Measurements from ENCODE around the gene BRD1.

Gene BRD1

GRCh38 chr22:49827853-49828598 is at the start of gene BRD1:
BRD1 (minus strand) TSS chr22:49827873; CDS start chr22:49824317, 3,556 bp downstream.
- no peak for DNase-seq

GRCh38 chr22:49873228-49873940 is 45.7 kb upstream of the BRD1 start:
- DNase-seq, result no peak

- DNase-seq, result no peak
These were observed 44.7 kb upstream of the BRD1 start for GRCh38 chr22:49872347-49872746.

DNA sequence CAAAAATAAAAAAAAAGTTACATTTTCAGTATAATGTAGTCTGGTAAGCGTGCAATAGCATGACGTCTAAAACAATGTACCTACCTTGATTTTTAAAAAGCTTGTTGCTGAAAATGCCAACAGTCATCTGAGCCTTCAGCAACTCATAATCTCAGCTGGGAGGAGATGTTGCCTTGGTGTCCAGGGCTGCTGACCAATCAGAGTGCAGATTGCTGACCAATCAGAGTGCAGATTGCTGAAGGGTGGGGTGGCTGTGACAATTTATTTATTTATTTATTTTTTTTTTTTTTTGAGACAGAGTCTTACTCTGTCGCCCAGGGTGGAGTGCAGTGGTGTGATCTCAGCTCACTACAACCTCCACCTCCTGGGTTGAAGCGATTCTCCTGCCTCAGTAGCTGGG is 43.8 kb upstream of the BRD1 start:
- no peak for DNase-seq

- no peak for DNase-seq
These were observed 42.4 kb upstream of the BRD1 start for GRCh38 chr22:49869845-49870712.

- DNase-seq, result no peak
These were observed 41.6 kb upstream of the BRD1 start for GRCh38 chr22:49869086-49869830.

- DNase-seq, result no peak
These were observed 39.9 kb upstream of the BRD1 start for GRCh38 chr22:49867303-49868265.

DNA sequence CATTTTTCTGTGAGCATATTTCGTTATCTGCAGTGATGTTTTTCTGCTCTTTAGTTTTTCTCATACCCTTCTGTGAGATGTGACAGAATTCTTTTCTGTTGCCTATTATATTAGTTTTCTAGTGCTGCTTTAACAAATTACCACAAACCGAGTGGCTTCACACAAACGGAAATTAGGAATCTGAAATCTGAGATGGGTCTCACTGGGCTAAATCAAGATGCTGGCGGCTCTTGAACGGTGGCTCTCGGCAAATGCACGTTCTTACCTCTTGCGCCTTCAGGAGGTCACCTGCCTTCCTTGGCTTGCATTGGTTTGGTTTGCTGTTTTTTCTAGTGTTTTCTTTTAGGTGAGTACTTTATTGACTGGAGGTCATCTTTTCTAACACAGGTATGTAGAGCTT is 39.0 kb upstream of the BRD1 start:
- no peak for DNase-seq

DNA sequence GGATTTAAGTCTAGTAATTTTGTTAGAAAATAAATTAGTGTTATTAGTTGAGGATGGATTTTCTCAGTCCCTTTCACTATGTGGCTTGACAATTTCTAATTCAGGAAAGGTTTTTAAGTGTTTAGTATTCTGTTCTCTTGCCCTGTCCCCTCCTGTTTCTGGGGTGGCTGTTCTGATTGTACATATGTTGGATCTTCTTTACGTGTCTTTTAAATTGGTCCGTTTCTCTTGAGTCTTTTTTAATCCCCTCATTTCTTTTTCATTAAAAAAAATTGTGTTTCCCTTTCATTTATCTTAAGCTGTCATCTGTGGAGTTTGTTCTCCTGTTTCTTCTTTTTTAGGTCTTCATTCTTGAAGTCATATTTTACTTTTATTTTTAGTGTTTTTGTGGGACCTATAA is 38.5 kb upstream of the BRD1 start:
- no peak for DNase-seq

DNA sequence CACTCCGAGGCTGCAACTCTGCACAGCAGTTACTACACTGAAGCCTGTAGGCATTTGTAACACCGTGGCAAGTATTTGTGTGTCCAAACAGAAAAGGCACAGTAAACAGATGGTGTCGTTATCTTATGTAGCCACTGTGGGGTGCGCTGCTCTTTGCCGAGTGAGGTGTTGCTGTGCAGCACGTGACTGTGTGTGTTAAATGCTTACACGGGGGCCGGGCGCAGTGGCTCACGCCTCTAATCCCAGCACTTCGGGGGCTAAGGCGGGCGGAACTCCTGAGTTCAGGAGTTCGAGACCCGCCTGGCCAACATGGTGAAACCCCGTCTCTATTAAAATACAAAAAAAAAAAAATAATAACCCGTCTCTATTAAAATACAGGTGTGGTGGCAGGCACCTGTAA is 37.5 kb upstream of the BRD1 start:
- DNase-seq, result no peak

GRCh38 chr22:49863931-49864330 is 36.3 kb upstream of the BRD1 start:
- no peak for DNase-seq

GRCh38 chr22:49862496-49862776 is 34.8 kb upstream of the BRD1 start:
- no peak for DNase-seq

- DNase-seq, result no peak
These were observed 34.2 kb upstream of the BRD1 start for GRCh38 chr22:49861642-49862495.

GRCh38 chr22:49858827-49859226 is 31.2 kb upstream of the BRD1 start:
- DNase-seq, result no peak

DNA sequence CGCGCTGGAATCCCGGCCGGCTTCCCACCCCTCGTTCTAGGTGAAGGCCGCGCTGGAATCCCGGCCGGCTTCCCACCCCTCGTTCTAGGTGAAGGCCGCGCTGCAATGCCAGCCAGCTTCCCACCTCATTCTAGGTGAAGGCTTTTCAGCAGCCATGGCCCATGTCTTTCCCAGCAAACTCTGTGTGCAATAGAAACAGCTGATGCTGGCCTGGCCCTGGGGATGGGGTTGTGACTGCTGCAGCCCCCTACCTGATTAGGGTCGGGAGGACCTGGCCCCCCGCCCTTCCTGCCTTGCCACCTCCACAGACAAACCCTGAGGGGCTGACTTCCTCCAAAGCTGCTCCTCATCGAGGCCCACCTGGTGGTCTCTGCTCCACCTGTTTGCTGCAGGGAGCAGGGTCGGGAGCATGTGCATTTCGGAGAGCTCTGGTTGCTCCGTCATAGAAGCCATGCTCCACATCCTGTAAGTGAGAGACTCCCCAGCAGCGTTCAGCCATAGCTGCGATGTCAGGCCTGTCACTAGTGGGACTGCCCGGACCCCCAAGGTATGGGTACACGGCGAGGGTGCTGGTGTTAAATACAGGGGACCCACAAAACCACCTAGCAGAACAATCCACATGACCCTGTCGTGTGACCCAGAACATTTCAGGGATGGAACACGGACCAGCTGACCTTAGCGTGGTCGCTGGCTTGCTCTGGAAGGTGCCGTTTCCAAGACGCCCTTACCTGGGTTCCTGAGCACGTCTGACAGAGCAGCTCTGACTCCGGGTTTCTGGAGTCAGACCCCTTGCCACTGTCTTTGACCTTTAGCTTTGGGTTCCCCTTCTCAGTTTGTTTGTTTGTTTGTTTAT is 29.3 kb upstream of the BRD1 start:
- no peak for DNase-seq

GRCh38 chr22:49856343-49856742 is 28.7 kb upstream of the BRD1 start:
- DNase-seq, result no peak

GRCh38 chr22:49855251-49855911 is 27.7 kb upstream of the BRD1 start:
- DNase-seq, result no peak

DNA sequence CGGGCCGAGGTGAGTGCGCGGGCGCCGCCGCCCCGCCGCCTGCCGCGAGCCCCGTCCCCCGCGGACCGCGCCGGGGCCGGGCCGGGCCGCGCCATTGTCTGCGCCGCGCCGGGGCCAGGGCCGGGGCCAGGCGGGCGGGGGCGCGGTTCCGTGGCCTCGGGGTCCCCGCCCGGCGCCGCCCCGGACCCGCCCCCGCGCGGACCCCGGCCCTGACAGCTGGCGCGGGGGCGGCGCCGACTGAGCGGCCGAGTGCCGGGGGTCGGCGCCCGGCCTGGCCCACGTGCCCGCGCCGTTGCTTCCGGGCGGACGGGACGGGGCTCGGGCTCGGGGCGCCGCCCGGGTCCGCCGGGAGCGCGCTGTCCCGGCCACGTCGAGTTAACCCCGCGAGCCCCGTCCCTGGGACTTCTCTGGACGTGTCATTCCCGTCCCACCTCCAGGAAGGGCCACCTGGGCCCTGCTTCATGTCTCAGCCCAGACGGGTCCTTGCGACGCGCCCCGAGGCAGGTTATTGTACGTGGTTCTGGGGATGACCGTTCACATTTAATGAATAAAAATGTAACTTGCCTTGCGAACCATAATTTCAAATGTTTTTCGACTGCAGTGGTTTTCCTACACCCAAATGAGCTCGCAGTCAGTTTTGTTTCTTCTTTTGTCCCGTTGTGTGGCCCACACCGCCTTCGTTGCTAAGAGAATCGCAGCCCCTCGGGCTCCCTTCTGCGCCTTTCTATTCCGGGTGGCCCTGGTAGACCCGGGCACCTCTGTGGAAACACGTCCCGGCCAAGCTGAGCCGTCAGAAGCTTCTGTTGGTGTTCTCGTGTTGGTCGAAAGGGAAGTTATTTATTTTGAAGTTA is 26.5 kb upstream of the BRD1 start:
- peak; percentile 12 for DNase-seq

Measured in NK-92 treated with Interleukin-12 subunit alpha and Interleukin-12 subunit beta, amount 100 ng/mL, for 24 hours (cell line).